ENCODE results near the gene TSC22D1.

DNA sequence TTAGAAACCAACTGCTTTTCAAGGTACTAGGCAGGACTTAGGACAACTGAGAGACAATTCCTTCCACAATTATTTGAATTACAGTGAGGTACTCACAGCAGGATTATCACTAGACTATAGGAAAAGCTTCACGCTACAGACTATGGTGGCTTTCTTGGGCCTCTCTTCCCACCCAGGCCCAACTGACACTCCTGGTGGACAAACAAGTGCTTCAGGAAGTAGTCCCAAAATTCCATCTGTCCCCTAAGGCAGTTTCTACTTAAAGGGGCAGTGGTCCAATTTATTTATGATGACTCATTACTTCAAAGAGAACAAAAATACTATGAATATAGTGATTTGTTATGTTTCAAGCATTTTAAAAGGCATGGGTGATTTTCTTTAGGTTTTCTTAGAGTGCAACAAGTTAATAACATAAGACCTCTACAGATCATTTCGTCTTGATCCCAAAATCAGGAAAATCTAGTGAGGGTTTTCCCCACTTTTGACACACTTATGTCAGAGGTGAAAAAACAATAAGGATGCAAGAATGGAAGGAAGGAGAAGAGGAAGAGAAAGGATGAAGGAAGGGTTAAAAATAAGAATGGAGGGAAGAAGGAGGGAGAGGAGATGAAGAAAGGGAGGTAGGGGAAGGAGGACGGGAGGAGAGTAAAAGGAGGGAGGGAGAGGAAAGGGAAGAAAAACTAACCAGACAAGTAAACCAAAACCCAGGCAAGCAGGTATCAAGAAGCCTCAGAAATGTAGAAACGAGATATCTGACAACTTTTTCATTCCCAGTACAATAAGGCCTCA lies 101.8 kb downstream of the TSC22D1 start:
- no peak for TF ChIP-seq CTCF (IDR thresholded peaks at IDR 0.05)
- TF ChIP-seq POLR2A (IDR thresholded peaks at IDR 0.05): no peak
